Neuronal stem cell (in vitro differentiated cells): Measurements from ENCODE around the gene HERC2.
A peak's percentile ranks its signal among the peaks of the same experiment; 100 is the strongest.
"Not testable (repeated sequence)": the region's sequence is repeated elsewhere in the genome, so short reads cannot be mapped to it uniquely, and the experiment has no call there.

Experiments
- DNase-seq: peaks from one replicate; pipeline ENCODE4 v3.0.0-alpha.2; 2013; ENCODE audit warnings: low spot score
- H2AFZ ChIP-seq: one replicate; pipeline ENCODE4 v1.6.1; 2013; ENCODE audit warnings: mild to moderate bottlenecking, low read length, inconsistent platforms
- H2AK5ac ChIP-seq: 2 replicates; pipeline ENCODE4 v1.6.1; 2013; ENCODE audit warnings: low read depth, mild to moderate bottlenecking, inconsistent platforms, low read length, moderate library complexity, mixed read lengths
- H2BK120ac ChIP-seq: 2 replicates; pipeline ENCODE4 v1.6.1; 2013; ENCODE audit warnings: low read depth, mild to moderate bottlenecking, inconsistent platforms, low read length, moderate library complexity, mixed read lengths
- H2BK12ac ChIP-seq: one replicate; pipeline ENCODE4 v1.6.1; 2013; ENCODE audit warnings: low read length, inconsistent platforms
- H2BK15ac ChIP-seq: 2 replicates; pipeline ENCODE4 v1.6.1; 2013; ENCODE audit warnings: mild to moderate bottlenecking, low read length, inconsistent platforms, mixed read lengths
- H2BK5ac ChIP-seq: one replicate; pipeline ENCODE4 v1.6.1; 2013; ENCODE audit warnings: inconsistent platforms, mild to moderate bottlenecking, low read length, moderate library complexity
- H3K14ac ChIP-seq: one replicate; pipeline ENCODE4 v1.6.1; 2013; ENCODE audit warnings: low read length, inconsistent platforms
- H3K18ac ChIP-seq: 2 replicates; pipeline ENCODE4 v1.6.1; 2013; ENCODE audit warnings: low read length, inconsistent platforms
- H3K23ac ChIP-seq: 2 replicates; pipeline ENCODE4 v1.6.1; 2013; ENCODE audit warnings: low read depth, mild to moderate bottlenecking, mixed read lengths, low read length, inconsistent platforms; ENCODE audit not compliant: poor library complexity
- H3K27ac ChIP-seq: replicated peaks from 3 replicates; pipeline ENCODE4 v1.5.1; 2013; ENCODE audit warnings: low read length, inconsistent platforms
- H3K27me3 ChIP-seq, 3 experiments: 2 replicates each; pipeline ENCODE4 v1.6.1; 2013; ENCODE audit warnings: low read length in 3 of 3, mild to moderate bottlenecking in 2 of 3, inconsistent platforms in 1 of 3, low read depth in 1 of 3, mixed read lengths in 1 of 3, moderate library complexity in 1 of 3; ENCODE audit not compliant: control insufficient read depth in 3 of 3, insufficient read depth in 3 of 3
- H3K36me3 ChIP-seq, 2 donors: replicated peaks in 1 of 2; 2 replicates each; pipeline ENCODE4 v1.6.1; 2013; ENCODE audit warnings: low read length in 2 of 2; ENCODE audit not compliant: control insufficient read depth in 2 of 2, insufficient read depth in 2 of 2
- H3K4ac ChIP-seq: 2 replicates; pipeline ENCODE4 v1.6.1; 2013; ENCODE audit warnings: inconsistent platforms, mild to moderate bottlenecking, low read length, moderate library complexity
- H3K4me1 ChIP-seq, 2 donors: 1 replicate in 1 of 2; 2 replicates in 1 of 2; pipeline ENCODE4 v1.6.1; 2013; ENCODE audit warnings: low read length in 2 of 2, low read depth in 1 of 2; ENCODE audit not compliant: control insufficient read depth in 2 of 2, insufficient read depth in 1 of 2
- H3K4me2 ChIP-seq: one replicate; pipeline ENCODE4 v1.6.1; 2013; ENCODE audit warnings: mild to moderate bottlenecking, low read length, inconsistent platforms; ENCODE audit not compliant: insufficient read depth, poor library complexity, severe bottlenecking
- H3K4me3 ChIP-seq, 2 donors: 2 replicates each; pipeline ENCODE4 v1.5.1; 2013; ENCODE audit warnings: low read length in 2 of 2, mild to moderate bottlenecking in 2 of 2, inconsistent platforms in 1 of 2, moderate library complexity in 1 of 2
- H3K79me1 ChIP-seq: one replicate; pipeline ENCODE4 v1.6.1; 2013; ENCODE audit warnings: low read depth, mild to moderate bottlenecking, inconsistent platforms, low read length, moderate library complexity
- H3K9ac ChIP-seq: one replicate; pipeline ENCODE4 v1.6.1; 2013; ENCODE audit warnings: mild to moderate bottlenecking, low read depth, low read length, inconsistent platforms; ENCODE audit not compliant: poor library complexity
- H3K9me3 ChIP-seq, 2 donors: replicated peaks in 1 of 2; 2 replicates each; pipeline versions ENCODE3 to v1.6.1; 2013; ENCODE audit warnings: low read length in 2 of 2, mild to moderate bottlenecking in 2 of 2, inconsistent platforms in 1 of 2, low read depth in 1 of 2, mixed read lengths in 1 of 2, moderate library complexity in 1 of 2; ENCODE audit not compliant: control insufficient read depth in 2 of 2, insufficient read depth in 1 of 2
- H4K8ac ChIP-seq: one replicate; pipeline ENCODE4 v1.6.1; 2013; ENCODE audit warnings: low read depth, mild to moderate bottlenecking, inconsistent platforms, low read length, moderate library complexity
- H4K91ac ChIP-seq: one replicate; pipeline ENCODE4 v1.6.1; 2013; ENCODE audit warnings: low read length, low read depth, mild to moderate bottlenecking, inconsistent platforms; ENCODE audit not compliant: poor library complexity
- WGBS, 2 donors: extraction: QIAGEN DNeasy Blood & Tissue Kit; methylation state at CpG; one replicate each; pipeline ENCODE4 v1.1.7; 2013; ENCODE audit warnings: missing lambda C conversion rate in 2 of 2, mixed read lengths in 1 of 2; ENCODE audit not compliant: insufficient read length in 2 of 2, insufficient replicate concordance in 1 of 2; ENCODE audit errors: extremely low coverage in 2 of 2; 5-methylcytosine and 5-hydroxymethylcytosine counted together

HERC2 gene

DNA sequence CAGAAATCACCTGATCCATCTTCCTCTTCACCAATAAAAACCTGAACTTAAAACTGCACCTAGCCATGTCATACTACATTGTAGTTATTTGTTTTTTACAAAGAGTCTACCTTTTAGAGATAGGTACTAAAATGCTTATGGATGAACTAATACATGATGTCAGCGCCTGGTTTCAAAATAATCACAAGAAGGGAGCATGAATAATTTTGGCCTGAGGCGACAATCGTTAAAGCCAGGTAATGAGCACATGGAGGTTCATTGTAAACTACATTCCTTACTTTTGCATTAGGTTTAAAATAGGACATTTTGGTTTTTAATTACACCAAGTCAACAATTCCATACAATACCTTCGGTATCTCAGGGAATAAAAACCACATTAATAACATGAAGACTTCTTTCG lies 125.4 kb downstream of the HERC2 start:
- not testable (repeated sequence) for H3K14ac ChIP-seq, H3K4me2 ChIP-seq, H3K18ac ChIP-seq, H3K9me3 ChIP-seq, H3K4ac ChIP-seq, H4K91ac ChIP-seq, H3K9ac ChIP-seq, H3K4me1 ChIP-seq, H2BK5ac ChIP-seq, H3K27ac ChIP-seq, H3K4me3 ChIP-seq, H2BK120ac ChIP-seq, H4K8ac ChIP-seq, H2AFZ ChIP-seq, H3K27me3 ChIP-seq, H3K23ac ChIP-seq, DNase-seq, H3K79me1 ChIP-seq, H2BK15ac ChIP-seq, H2AK5ac ChIP-seq, H2BK12ac ChIP-seq
- peaks cover 6 to 62% of the 10 kb centered on the region in 2 donors for H3K36me3 ChIP-seq
- no CpG with 5 or more reads among the region's 5 CpGs for WGBS, 2 donors

DNA sequence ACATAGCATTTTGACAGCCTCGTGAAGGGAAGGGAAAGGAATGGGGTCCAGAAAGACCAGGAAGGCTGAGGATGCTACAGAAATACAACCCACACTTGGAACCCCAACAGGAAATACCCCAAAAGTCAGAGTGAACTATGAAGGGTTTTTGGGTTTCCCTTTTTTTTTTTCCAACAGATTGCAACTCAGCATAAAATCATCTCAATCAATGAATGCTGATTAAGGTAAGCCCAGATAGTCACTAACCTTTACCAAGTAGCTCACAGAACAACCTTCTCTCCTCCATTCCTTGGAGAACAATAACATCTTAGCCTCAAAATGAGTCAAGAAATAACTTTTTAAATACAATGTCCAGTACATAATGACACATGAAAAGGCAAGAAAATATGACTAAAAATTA lies 129.2 kb downstream of the HERC2 start:
- H3K4me2 ChIP-seq: no peak overlapping the region
- no peak overlapping the region for H2BK5ac ChIP-seq
- H3K27me3 ChIP-seq: no peaks in the 10 kb centered on the region
- H3K4me3 ChIP-seq: no peak overlapping the region
- no peak overlapping the region for H3K9ac ChIP-seq
- H3K79me1 ChIP-seq: no peaks in the 10 kb centered on the region
- peaks cover 6 to 70% of the 10 kb centered on the region in 2 donors for H3K36me3 ChIP-seq
- no peak overlapping the region for H4K8ac ChIP-seq
- H4K91ac ChIP-seq: no peak overlapping the region
- no peak for DNase-seq
- WGBS, 2 donors: no CpG with 5 or more reads among the region's 1 CpG
- H2BK12ac ChIP-seq: no peak overlapping the region
- no peak overlapping the region for H3K4ac ChIP-seq
- no peaks in the 10 kb centered on the region for H3K9me3 ChIP-seq
- H3K27ac ChIP-seq: no peak overlapping the region
- no peak overlapping the region for H3K18ac ChIP-seq
- no peak overlapping the region for H3K23ac ChIP-seq
- no peak overlapping the region for H2AFZ ChIP-seq
- H3K14ac ChIP-seq: no peak overlapping the region
- H2BK120ac ChIP-seq: no peak overlapping the region
- no peak overlapping the region for H2BK15ac ChIP-seq
- H2AK5ac ChIP-seq: no peak overlapping the region
- peaks cover 2 to 9% of the 10 kb centered on the region in 2 donors for H3K4me1 ChIP-seq

DNA sequence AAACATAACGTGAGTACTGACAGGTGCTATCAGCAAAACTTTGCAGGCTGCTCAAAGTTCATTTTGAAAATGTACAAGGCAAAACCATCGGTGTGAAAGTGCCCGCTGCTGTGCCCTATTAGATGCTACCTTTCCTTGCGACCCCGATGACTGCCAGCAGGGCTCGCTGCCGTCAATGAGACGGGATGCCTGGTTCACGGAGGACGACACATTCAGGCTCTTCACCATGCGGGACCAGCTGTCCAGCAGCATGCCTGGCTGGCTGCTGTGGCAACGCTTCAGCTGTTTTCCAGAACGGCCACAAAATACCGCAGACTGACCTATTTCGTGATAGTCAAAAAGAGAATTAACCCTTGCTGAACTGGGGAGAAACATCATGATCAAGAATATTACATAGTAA lies 130.1 kb downstream of the HERC2 start:
- Histone ChIP-seq H3K27ac (no peak overlapping the region), H3K79me1 (no peaks in the 10 kb centered on the region), H3K18ac (no peak overlapping the region), H2AFZ (no peak overlapping the region), H3K9me3 (no peaks in the 10 kb centered on the region), H3K14ac (no peak overlapping the region), H2AK5ac (no peak overlapping the region), H3K4me2 (no peak overlapping the region), H3K36me3 (peaks cover 8 to 71% of the 10 kb centered on the region in 2 donors), H4K91ac (no peak overlapping the region), H4K8ac (no peak overlapping the region), H3K4ac (no peak overlapping the region), H3K27me3 (no peaks in the 10 kb centered on the region), H3K4me3 (peak overlapping the region in 1 of 2 donors; percentile 42), H3K23ac (peak overlapping the region; percentile 58), H2BK15ac (no peak overlapping the region), H3K4me1 (peaks cover 2 to 9% of the 10 kb centered on the region in 2 donors), H2BK5ac (no peak overlapping the region), H3K9ac (no peak overlapping the region), H2BK120ac (no peak overlapping the region), H2BK12ac (no peak overlapping the region)
- WGBS, 2 donors: no CpG with 5 or more reads among the region's 15 CpGs
- DNase-seq: peak; percentile 8

DNA sequence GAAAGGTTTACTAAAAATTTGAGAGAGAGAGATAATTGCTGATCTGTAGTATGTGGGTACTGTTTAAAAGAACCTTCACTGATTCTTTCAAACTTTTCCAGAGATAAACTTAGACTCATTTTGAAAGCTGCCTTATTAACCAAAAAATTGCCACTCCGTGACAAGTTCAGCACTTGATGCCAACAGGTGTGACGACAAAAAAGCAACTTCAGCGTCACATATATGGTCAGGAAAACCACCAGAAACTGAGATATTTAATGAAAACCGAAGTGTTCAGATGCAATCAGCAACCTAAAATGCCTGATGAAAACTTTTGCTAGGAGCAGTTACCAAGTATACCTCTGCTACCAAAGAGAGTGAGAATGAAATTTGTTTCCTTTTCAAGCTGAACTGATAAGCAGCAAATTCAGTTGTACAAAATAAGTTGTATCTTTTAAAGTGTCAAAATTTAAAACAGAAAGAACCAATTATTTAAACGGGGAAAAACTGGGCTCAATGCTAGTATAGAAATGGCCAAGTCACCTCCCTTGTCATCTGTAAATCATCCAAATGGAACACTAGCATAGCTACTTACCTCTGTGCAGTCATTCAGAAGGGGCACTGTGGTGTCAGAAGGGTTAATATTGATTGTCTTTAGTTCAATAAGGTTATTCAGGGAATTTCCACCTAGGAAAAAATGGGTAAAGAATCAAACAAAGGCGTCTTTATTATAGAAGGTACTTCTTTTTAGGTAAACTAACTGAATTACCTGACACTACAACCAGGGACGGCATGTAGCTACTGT lies 131.4 kb downstream of the HERC2 start:
- Histone ChIP-seq H2AFZ (no peak overlapping the region), H2BK12ac (no peak overlapping the region), H3K9me3 (no peaks in the 10 kb centered on the region), H4K8ac (no peak overlapping the region), H3K9ac (no peak overlapping the region), H3K14ac (no peak overlapping the region), H3K27ac (no peak overlapping the region), H2BK120ac (no peak overlapping the region), H3K23ac (no peak overlapping the region), H3K4me2 (no peak overlapping the region), H2BK5ac (no peak overlapping the region), H4K91ac (no peak overlapping the region), H2BK15ac (no peak overlapping the region), H3K18ac (no peak overlapping the region), H3K27me3 (peaks cover 0 to 2% (median 0%) of the 10 kb centered on the region in 3 experiments), H3K36me3 (peaks cover 12 to 73% of the 10 kb centered on the region in 2 donors), H3K4ac (no peak overlapping the region), H2AK5ac (no peak overlapping the region), H3K79me1 (no peaks in the 10 kb centered on the region), H3K4me3 (no peak overlapping the region), H3K4me1 (peaks cover 2 to 9% of the 10 kb centered on the region in 2 donors)
- no peak for DNase-seq
- no CpG with 5 or more reads among the region's 7 CpGs for WGBS, 2 donors
